DOHH2 (cell line): ENCODE results near the gene RAD51B.

ENCODE experiments used
- H3F3A ChIP-seq: fragments of 200-600 bp; sonication (generic), shearing (Covaris generic); 2 replicates; pipeline ENCODE4 v1.6.0; 2016; ENCODE audit warnings: antibody characterized with exemption, mild to moderate bottlenecking; ENCODE audit not compliant: control insufficient read depth, insufficient read depth
- H3K27ac ChIP-seq: fragments of 200-600 bp; sonication (generic); 2 replicates; pipeline ENCODE4 v1.5.1; 2014; ENCODE audit warnings: low read depth, mild to moderate bottlenecking, low read length, moderate library complexity
- H3K27me3 ChIP-seq: fragments of 200-600 bp; sonication (generic); 2 replicates; pipeline ENCODE4 v1.6.1; 2014; ENCODE audit warnings: mild to moderate bottlenecking, low read length, mixed read lengths; ENCODE audit not compliant: control insufficient read depth
- H3K36me3 ChIP-seq: fragments of 200-600 bp; sonication (generic); 2 replicates; pipeline ENCODE4 v1.6.1; 2014; ENCODE audit warnings: mild to moderate bottlenecking, low read length, moderate library complexity, mixed read lengths; ENCODE audit not compliant: control insufficient read depth
- H3K4me1 ChIP-seq: fragments of 200-600 bp; sonication (generic); 2 replicates; pipeline ENCODE4 v1.6.1; 2014; ENCODE audit warnings: mild to moderate bottlenecking, low read length, mixed read lengths; ENCODE audit not compliant: control insufficient read depth
- H3K4me2 ChIP-seq: fragments of 200-600 bp; sonication (generic); 2 replicates; pipeline ENCODE4 v1.6.0; 2014; ENCODE audit warnings: mild to moderate bottlenecking, low read length, moderate library complexity
- H3K4me3 ChIP-seq: fragments of 200-600 bp; sonication (generic); 2 replicates; pipeline ENCODE4 v1.5.1; 2014; ENCODE audit warnings: mild to moderate bottlenecking, low read length, mixed read lengths
- H3K79me2 ChIP-seq: fragments of 200-600 bp; sonication (generic); 2 replicates; pipeline ENCODE4 v1.6.1; 2014; ENCODE audit warnings: mild to moderate bottlenecking, low read length, mixed read lengths; ENCODE audit not compliant: control insufficient read depth
- H3K9me2 ChIP-seq: fragments of 200-600 bp; sonication (generic); replicated peaks from 2 replicates; pipeline ENCODE4 v1.6.1; 2014; ENCODE audit warnings: mild to moderate bottlenecking, low read length, mixed read lengths; ENCODE audit not compliant: control insufficient read depth
- H3K9me3 ChIP-seq: fragments of 200-600 bp; sonication (generic); 2 replicates; pipeline ENCODE4 v1.6.1; 2014; ENCODE audit warnings: antibody characterized with exemption, low read length, mixed read lengths; ENCODE audit not compliant: control insufficient read depth, insufficient read depth
- H4K20me1 ChIP-seq: fragments of 200-600 bp; sonication (generic); 2 replicates; pipeline ENCODE4 v1.6.0; 2014; ENCODE audit warnings: low read depth, mild to moderate bottlenecking, antibody characterized with exemption, low read length, moderate library complexity; ENCODE audit not compliant: control insufficient read depth, insufficient read depth
- EZH2phosphoT487 ChIP-seq: fragments of 200-600 bp; sonication (generic); IDR thresholded peaks from 2 replicates; pipeline ENCODE4 v1.6.1; 2017; ENCODE audit warnings: borderline replicate concordance, mild to moderate bottlenecking, antibody characterized with exemption, low read length, moderate library complexity, mixed read lengths
- TF ChIP-seq, protein P1 (sequence below): fragments of 200-600 bp; sonication (generic); IDR thresholded peaks from one replicate; pipeline ENCODE4 v1.5.1; 2014; ENCODE audit warnings: antibody characterized with exemption, mild to moderate bottlenecking, low read depth, low read length; ENCODE audit not compliant: poor library complexity, severe bottlenecking

Gene RAD51B

DNA sequence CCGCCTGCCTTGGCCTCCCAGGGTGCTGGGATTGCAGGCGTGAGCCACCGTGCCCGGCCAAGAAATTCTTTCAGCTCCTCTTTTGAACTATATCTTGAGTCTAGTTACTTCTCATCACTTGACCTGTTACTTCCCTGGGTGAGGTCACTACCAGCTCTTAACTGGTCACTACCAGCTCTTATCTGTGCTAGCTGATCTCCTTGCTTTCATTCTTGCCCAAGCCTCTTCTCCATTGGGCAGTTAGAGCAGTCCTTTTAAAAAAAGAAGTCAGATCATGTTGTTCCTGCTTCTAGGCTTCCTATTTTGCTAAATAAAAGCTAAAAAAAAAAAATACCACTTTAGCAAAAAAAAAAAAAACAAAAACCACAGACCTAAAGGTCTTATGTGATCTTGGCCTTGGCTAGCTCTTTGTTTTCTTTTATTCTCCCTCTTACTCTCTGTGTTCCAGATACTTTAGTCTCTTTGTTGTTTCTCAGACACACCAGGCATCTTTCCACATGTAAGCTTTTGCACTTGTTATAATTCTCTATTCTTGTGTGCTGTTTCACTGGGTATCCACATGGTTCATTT is 63.5 kb downstream of the RAD51B start:
- H3K4me1 ChIP-seq: 0 out of 2 replicates have a peak, but pooled peaks cover 5% of the 10 kb centered on the region
- no peaks in the 10 kb centered on the region for H3F3A ChIP-seq
- H3K9me2 ChIP-seq: no peaks in the 10 kb centered on the region
- no peaks in the 10 kb centered on the region for H3K27me3 ChIP-seq
- TF ChIP-seq, protein P1, sequence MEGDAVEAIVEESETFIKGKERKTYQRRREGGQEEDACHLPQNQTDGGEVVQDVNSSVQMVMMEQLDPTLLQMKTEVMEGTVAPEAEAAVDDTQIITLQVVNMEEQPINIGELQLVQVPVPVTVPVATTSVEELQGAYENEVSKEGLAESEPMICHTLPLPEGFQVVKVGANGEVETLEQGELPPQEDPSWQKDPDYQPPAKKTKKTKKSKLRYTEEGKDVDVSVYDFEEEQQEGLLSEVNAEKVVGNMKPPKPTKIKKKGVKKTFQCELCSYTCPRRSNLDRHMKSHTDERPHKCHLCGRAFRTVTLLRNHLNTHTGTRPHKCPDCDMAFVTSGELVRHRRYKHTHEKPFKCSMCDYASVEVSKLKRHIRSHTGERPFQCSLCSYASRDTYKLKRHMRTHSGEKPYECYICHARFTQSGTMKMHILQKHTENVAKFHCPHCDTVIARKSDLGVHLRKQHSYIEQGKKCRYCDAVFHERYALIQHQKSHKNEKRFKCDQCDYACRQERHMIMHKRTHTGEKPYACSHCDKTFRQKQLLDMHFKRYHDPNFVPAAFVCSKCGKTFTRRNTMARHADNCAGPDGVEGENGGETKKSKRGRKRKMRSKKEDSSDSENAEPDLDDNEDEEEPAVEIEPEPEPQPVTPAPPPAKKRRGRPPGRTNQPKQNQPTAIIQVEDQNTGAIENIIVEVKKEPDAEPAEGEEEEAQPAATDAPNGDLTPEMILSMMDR: no peak
- no peak for TF ChIP-seq EZH2phosphoT487
- no peaks in the 10 kb centered on the region; the same call in 1 of the 2 replicates for H4K20me1 ChIP-seq
- H3K4me3 ChIP-seq: no peak overlapping the region
- H3K79me2 ChIP-seq: no peaks in the 10 kb centered on the region
- H3K36me3 ChIP-seq: peaks cover 3% of the 10 kb centered on the region; the same call in 1 of the 2 replicates
- no peak overlapping the region for H3K27ac ChIP-seq
- H3K4me2 ChIP-seq: no peak overlapping the region
- no peaks in the 10 kb centered on the region for H3K9me3 ChIP-seq

GRCh38 chr14:67883717-67884116 is 64.1 kb downstream of the RAD51B start:
- Histone ChIP-seq H3K27me3 (no peaks in the 10 kb centered on the region), H3K27ac (no peak overlapping the region), H3K4me1 (0 out of 2 replicates have a peak, but pooled peaks cover 5% of the 10 kb centered on the region), H4K20me1 (no peaks in the 10 kb centered on the region; the same call in 1 of the 2 replicates), H3K36me3 (peaks cover 3% of the 10 kb centered on the region; the same call in 1 of the 2 replicates), H3K79me2 (no peaks in the 10 kb centered on the region), H3K4me3 (no peak overlapping the region), H3K9me3 (no peaks in the 10 kb centered on the region), H3K9me2 (no peaks in the 10 kb centered on the region), H3K4me2 (no peak overlapping the region), H3F3A (no peaks in the 10 kb centered on the region)
- TF ChIP-seq, protein P1: peak; percentile 27
- no peak for TF ChIP-seq EZH2phosphoT487

DNA sequence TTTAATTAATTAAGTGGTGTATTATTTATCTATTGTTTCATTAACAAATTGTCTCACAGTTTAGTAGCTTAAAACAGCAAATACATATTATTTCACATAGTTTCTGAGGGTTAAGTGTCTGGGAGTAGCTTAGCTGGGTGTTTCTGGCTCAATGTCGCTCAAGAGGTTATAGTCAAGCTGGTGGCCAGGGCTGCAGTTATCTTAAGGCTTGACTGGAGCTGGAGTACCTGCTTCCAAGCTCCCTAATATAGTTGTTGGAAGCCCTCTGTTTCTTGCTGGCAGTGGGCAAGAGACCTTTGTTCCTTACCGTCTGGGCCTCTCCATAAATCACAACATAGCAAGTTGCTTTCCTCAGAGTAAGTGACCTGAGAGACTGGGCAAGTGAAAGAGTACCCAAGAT is 66.6 kb downstream of the RAD51B start:
- Histone ChIP-seq H3K36me3 (peaks cover 3% of the 10 kb centered on the region; the same call in 1 of the 2 replicates), H3K27me3 (no peaks in the 10 kb centered on the region), H4K20me1 (no peaks in the 10 kb centered on the region; the same call in 1 of the 2 replicates), H3K9me2 (no peaks in the 10 kb centered on the region), H3K4me2 (no peak overlapping the region), H3K4me3 (no peak overlapping the region), H3K4me1 (0 out of 2 replicates have a peak, but pooled peaks cover 5% of the 10 kb centered on the region), H3F3A (no peaks in the 10 kb centered on the region), H3K79me2 (no peaks in the 10 kb centered on the region), H3K9me3 (no peaks in the 10 kb centered on the region), H3K27ac (no peak overlapping the region)
- TF ChIP-seq EZH2phosphoT487: no peak
- TF ChIP-seq, protein P1: no peak
